Measurements from ENCODE around the gene COL8A1.

DNA sequence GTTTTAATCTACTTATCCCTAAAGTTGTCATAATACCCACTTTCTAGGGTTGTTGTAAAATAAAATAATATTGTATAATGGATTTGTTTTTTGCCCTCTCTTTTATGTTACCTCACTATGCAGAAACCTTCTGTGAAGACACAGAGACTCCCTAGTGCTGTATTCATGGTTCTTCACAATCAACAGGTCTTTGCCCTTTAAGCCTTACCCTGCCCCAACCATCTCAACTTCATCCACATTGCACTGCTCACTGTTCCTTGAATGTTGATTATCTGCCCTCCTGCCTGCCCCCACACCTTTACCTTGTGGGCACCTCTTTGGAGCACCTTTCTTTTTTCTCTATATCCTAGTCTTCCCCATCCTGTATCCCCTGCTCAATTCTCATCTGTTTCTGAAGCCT, 200.4 kb downstream of the COL8A1 start:
- TF ChIP-seq, protein P1, sequence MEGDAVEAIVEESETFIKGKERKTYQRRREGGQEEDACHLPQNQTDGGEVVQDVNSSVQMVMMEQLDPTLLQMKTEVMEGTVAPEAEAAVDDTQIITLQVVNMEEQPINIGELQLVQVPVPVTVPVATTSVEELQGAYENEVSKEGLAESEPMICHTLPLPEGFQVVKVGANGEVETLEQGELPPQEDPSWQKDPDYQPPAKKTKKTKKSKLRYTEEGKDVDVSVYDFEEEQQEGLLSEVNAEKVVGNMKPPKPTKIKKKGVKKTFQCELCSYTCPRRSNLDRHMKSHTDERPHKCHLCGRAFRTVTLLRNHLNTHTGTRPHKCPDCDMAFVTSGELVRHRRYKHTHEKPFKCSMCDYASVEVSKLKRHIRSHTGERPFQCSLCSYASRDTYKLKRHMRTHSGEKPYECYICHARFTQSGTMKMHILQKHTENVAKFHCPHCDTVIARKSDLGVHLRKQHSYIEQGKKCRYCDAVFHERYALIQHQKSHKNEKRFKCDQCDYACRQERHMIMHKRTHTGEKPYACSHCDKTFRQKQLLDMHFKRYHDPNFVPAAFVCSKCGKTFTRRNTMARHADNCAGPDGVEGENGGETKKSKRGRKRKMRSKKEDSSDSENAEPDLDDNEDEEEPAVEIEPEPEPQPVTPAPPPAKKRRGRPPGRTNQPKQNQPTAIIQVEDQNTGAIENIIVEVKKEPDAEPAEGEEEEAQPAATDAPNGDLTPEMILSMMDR (conservative IDR thresholded peaks at IDR 0.05): no peak
- no peak for TF ChIP-seq EZH2 (IDR thresholded peaks at IDR 0.05; ENCODE audit: low read depth)

Data from PC-9 (cell line).